Fibroblast of pulmonary artery (primary cell): ENCODE results near the gene RGS6.

Experiments used
- DNase-seq: peaks from one replicate; pipeline ENCODE4 v3.0.0-alpha.2; 2010; ENCODE audit warnings: low read depth
- H3K4me3 ChIP-seq: replicated peaks from 2 replicates; pipeline ENCODE4 v1.5.1; 2011; ENCODE audit warnings: low read depth, mild to moderate bottlenecking, control low read depth, low read length, moderate library complexity
- TF ChIP-seq, protein P1 (sequence below): IDR thresholded peaks from 2 replicates; pipeline ENCODE4 v1.5.1; 2011; ENCODE audit warnings: mild to moderate bottlenecking, control low read depth, low read length, inconsistent platforms; ENCODE audit errors: missing control alignments

Gene RGS6

DNA sequence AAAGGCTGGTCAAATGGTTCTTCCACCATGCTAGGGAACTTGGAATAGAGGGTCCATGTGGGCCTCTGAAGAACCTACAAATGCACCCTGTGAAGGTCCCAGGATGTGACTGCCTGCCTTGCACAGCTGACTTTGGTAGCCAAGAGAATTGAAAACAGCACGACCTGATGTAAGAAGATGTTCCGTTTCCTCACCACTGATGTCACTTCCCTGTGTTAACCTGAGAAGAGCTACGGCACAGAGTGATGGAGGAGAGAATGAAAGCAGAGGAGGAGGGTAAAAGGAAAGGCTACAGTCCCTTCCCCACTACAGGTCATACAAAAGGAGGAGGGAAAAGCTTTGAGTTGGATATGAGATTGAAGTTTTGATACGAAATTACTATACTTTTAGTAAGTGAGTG lies 328.8 kb downstream of the RGS6 start:
- H3K4me3 ChIP-seq, result no peak overlapping the region
- TF ChIP-seq, protein P1, sequence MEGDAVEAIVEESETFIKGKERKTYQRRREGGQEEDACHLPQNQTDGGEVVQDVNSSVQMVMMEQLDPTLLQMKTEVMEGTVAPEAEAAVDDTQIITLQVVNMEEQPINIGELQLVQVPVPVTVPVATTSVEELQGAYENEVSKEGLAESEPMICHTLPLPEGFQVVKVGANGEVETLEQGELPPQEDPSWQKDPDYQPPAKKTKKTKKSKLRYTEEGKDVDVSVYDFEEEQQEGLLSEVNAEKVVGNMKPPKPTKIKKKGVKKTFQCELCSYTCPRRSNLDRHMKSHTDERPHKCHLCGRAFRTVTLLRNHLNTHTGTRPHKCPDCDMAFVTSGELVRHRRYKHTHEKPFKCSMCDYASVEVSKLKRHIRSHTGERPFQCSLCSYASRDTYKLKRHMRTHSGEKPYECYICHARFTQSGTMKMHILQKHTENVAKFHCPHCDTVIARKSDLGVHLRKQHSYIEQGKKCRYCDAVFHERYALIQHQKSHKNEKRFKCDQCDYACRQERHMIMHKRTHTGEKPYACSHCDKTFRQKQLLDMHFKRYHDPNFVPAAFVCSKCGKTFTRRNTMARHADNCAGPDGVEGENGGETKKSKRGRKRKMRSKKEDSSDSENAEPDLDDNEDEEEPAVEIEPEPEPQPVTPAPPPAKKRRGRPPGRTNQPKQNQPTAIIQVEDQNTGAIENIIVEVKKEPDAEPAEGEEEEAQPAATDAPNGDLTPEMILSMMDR, result no peak
- no peak for DNase-seq

DNA sequence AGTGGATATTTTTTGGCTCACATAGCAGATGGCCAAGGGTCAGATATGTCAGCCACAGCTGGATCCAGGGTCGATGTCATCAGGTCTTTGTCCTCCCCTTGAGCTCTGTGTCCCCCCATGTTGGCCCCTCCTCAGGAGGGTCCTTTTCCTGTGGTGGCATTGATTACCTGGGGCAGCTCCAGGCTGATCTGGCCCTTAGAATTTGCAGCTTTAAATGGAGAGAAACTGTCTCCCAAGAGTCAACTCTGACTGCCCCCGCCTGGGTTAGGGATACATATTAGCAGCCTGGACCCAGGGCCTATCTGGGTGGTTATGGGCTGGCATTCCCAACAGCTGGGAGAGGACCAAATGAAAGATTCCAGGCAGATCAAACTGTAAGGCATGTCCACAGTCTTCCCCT lies 330.5 kb downstream of the RGS6 start:
- H3K4me3 ChIP-seq, result no peak overlapping the region
- no peak for DNase-seq
- TF ChIP-seq, protein P1, result no peak

DNA sequence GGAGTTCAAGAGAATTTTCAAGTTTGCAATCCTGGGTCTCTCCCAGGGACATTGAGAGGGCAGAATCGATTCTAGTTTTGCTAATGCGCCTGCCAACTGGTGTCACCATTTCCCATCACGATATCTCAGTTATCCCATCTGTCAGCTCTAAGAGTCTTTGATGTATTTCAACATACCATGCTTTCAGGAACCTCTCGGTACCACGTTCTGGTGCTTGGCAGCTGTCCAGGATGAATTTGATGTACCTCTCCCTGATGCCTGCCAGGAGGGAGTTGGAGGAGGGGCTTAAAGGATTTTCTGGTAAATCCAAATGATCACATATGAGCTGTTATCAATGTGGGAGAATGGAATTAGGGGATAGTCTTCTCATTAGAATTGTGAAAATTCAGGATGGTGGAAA lies 332.5 kb downstream of the RGS6 start:
- TF ChIP-seq, protein P1, result no peak
- DNase-seq, result no peak
- H3K4me3 ChIP-seq, result no peak overlapping the region

DNA sequence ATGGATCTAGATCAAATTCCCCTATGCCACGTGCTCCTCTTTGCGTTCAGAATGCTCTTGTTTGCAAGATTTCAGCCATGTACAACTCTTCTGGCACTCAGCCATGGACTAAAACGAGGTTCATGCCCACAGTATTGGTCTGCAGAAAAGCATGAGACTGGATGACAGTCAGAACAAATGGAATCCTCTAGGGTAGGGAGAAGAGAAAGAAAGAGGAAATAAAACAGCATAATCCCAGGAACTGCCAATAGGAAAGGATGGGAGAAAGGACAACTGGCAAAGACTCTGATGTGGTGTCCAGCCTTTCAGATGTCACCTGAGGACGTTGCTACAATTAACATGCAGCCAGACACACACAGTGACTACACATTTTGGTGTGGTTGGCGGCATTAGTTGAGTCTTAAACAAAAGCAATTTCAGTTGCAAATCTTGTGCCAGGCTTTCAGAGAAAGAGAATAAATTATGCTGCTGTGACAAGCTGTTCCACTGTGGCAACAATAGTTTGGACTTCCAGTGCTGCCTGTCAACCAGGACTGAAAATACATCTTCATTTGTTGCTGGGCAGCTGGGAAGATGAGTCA lies 338.0 kb downstream of the RGS6 start:
- no peak overlapping the region for H3K4me3 ChIP-seq
- TF ChIP-seq, protein P1, result no peak
- no peak for DNase-seq

DNA sequence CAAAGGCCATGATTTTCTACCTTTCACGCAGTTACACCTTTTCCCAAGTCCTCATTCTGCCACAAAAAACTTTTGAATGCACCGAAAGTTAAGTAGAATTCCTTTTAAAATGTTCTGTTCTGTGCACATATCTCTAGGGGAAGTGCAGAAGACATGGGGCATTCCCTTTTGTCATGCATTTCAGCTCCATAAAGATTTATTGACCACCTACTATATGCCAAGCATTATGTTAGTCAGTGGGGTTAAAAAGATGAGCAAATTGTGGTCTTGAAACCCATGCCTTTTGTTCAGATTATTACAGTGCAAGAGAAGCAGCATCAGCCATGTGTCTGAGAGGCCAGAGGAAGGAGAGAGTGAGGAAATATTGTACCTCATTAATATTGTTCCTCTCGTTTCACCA lies 338.5 kb downstream of the RGS6 start:
- DNase-seq, result no peak
- TF ChIP-seq, protein P1, result no peak
- no peak overlapping the region for H3K4me3 ChIP-seq

DNA sequence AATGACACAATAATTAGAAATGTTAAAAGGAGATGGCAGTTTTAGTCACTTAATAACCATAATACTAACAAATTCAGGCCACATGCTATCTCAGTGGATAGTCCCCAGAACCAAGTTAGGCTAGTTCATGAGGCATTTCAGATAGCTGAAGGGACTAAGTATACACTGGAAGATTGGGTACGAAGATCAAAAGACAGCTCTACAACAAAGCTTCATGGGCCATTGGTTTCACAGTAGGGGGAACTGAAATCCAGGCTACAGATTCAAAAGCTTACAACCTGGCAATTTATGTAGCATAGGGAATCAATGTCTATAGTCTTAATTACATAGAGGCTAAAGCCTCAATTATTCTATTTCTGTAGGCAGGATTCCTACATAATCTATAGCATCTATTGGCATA lies 343.0 kb downstream of the RGS6 start:
- no peak overlapping the region for H3K4me3 ChIP-seq
- DNase-seq, result no peak
- TF ChIP-seq, protein P1, result no peak

DNA sequence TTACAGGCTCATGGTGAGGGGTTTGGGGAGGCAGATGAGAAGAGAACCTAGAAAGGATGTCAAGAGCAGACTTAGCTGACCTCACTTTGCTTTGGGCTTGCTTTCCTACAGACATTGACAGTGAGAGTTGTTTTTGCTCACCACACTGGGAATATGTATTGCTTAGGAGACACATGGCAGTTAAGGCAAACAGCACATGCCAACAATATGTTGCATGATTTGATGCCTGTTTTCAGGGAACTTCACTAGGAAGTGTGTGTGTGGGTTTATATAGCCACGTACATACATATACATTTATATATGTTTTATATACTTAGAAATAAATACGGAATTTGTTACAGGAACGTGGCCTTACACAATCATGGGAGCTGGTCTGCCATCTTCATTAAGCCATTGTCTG lies 346.1 kb downstream of the RGS6 start:
- TF ChIP-seq, protein P1, result no peak
- no peak overlapping the region for H3K4me3 ChIP-seq
- DNase-seq, result no peak
